Breast epithelium (tissue), 3 donors: ENCODE results near the gene EARS2.

Experiments used
- CTCF ChIP-seq, 3 donors: fragments of 450-650 bp; IDR thresholded peaks; one replicate each; pipeline ENCODE4 v1.5.1; 2016 to 2017; ENCODE audit warnings: antibody characterized with exemption in 3 of 3, mild to moderate bottlenecking in 3 of 3, moderate library complexity in 3 of 3
- POLR2A ChIP-seq: fragments of 450-650 bp; IDR thresholded peaks from one replicate; pipeline ENCODE4 v1.6.1; 2016; ENCODE audit warnings: antibody characterized with exemption, mild to moderate bottlenecking, moderate library complexity

GRCh38 chr16:23594186-23594585 is 37.0 kb upstream of the EARS2 start:
- TF ChIP-seq CTCF (IDR thresholded peaks at IDR 0.05) (no peak), POLR2A (no peak)
